ENCODE results near the gene SELP. TPM values are rescaled to one million over a fixed set of nuclear protein-coding genes. Genes with fewer than 3 reads are reported as not detected.

Gene SELP
- total and polyA plus RNA-seq, 2 of the 13 experiments (the other 11 are each of a cell fraction or from before 2014, with no cell fraction given), result 0.11 TPM; not detected in 1

- TF ChIP-seq ZNF142 (CRISPR knock-in tag; IDR thresholded peaks at IDR 0.05) (no peak), ZBTB46 (CRISPR knock-in tag; IDR thresholded peaks at IDR 0.05; ENCODE audit: borderline replicate concordance) (no peak), ZNF430 (CRISPR knock-in tag; IDR thresholded peaks at IDR 0.05) (0 out of 2 replicates have a peak, but pooled peaks have one; percentile 27), EZH2 (conservative IDR thresholded peaks at IDR 0.05; ENCODE audit: low read depth, low read length) (no peak), ZNF460 (CRISPR knock-in tag; IDR thresholded peaks at IDR 0.05; ENCODE audit: borderline replicate concordance) (no peak), SRSF4 (IDR thresholded peaks at IDR 0.05; ENCODE audit: low read depth, low read length, poor library complexity, severe bottlenecking) (no peak), TARDBP (CRISPR knock-in tag; IDR thresholded peaks at IDR 0.05) (peak; percentile 40; the same call in 1 of the 2 replicates), HMGXB4 (CRISPR knock-in tag; IDR thresholded peaks at IDR 0.05; ENCODE audit: borderline replicate concordance in 1 of 2, low read depth in 1 of 2) (peak; percentile 45; a peak in 3 of 4 replicates), ZNF646 (CRISPR knock-in tag; IDR thresholded peaks at IDR 0.05) (no peak)
Measured at GRCh38 chr1:169584483-169585144, 45.3 kb downstream of the SELP start (continued).

All from HepG2 (cell line).